IPS-NIHi7 (cell line): ENCODE data around the gene LMO7.
A peak's percentile ranks its signal among the peaks of the same experiment; 100 is the strongest.

Experiments
- DNase-seq: peaks from one replicate; pipeline ENCODE4 v3.0.0; 2012; ENCODE audit warnings: mixed read lengths; ENCODE audit errors: extremely low spot score

LMO7 gene

DNA sequence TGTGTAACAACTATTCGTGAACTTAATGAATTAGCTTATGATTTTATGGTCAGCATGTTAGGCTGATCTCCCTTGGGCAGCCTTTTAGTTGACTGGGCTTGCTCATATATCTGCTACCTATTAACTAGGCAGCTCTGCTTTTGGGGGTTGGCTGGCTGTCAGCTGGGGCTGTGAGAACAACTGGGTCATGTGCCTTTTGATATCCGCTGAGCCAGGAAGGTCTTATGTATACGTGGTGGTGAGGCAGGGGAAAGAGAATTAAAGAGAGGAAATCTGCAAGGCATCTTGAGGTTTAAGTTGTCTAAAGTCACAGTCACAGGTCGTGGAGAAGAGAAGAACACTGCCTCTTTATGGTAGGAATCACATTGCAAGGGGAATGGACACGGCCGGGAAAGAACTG lies 206.9 kb downstream of the LMO7 start:
- DNase-seq = no peak

DNA sequence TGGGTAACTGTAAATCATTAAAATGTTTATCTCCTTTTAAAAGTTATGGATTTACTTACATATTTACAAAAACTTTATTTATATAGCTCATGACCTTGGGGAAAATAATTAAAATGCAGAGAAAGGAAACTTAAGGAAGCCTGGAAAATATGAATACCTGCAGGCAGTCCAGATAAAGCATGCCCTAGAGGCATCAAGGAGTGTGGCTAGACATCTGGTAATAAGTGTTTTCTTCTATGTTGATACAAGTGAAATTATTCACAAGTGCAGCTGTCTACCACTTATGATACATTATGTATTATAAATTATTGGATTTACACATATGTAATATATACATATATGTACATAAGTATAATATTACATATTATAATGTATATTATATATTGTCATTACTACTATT lies 207.9 kb downstream of the LMO7 start:
- no peak for DNase-seq

- DNase-seq = no peak
Observed at GRCh38 chr13:75847588-75847987, 211.5 kb downstream of the LMO7 start.

GRCh38 chr13:75850916-75851315 lies 214.8 kb downstream of the LMO7 start:
- DNase-seq = no peak

DNA sequence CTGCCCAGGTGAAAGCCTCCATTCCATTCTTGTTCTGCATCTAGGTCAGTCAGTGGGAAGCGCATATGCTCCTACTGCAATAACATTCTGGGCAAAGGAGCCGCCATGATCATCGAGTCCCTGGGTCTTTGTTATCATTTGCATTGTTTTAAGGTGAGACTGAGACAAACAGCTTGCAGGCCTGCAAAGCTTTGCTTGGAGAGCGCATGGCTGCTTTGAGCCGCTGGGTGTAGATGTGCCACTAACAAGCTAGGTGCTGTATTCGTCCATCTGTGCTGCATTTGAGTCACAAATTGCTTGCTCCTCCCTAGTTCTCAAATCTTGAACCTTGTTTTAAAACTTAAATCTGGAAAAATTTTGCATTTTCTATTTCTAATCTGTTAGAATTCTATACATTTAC lies 219.1 kb downstream of the LMO7 start:
- no peak for DNase-seq

DNA sequence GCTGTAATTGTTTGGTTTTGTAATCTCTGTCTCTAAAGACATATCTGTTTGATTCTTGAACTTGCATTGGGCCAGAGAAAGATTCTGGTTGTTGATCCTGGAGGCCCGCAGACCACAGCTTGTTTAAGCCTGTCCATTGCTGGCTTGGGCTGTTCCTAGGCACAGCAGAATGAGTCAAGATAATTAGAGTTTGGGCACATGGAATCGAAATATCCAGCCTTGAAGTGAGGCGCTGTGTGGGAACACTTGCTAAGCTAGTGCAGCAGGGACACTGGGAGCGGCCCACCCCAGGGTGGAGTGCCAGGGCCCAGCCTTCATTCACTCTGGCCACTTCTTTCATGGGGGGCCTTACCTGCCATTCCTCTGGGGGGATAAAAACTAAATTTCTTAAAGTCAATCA lies 219.7 kb downstream of the LMO7 start:
- no peak for DNase-seq

GRCh38 chr13:75857291-75857690 lies 221.2 kb downstream of the LMO7 start:
- no peak for DNase-seq

DNA sequence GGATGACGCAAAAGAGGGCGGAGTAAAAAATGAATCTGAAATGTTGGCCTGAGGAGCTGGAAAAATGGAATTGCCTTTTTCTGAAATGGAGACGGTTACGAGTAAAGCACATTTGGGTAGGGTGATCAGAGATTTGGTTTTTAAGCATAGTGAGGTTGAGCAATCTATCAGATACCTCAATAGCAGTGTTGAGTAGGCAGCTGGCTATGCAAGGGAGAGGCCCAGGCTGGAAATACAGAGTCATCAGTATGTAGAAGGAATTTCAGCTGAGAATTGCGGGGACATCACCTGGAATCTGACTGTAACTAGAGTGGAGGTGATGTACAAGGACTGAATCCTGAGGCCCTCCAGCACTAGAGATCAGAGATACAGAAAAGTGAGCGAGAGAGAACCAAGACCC lies 224.8 kb downstream of the LMO7 start:
- DNase-seq = no peak

GRCh38 chr13:75861786-75862185 lies 225.7 kb downstream of the LMO7 start:
- DNase-seq = no peak

GRCh38 chr13:75864718-75865117 lies 228.6 kb downstream of the LMO7 start:
- no peak for DNase-seq

DNA sequence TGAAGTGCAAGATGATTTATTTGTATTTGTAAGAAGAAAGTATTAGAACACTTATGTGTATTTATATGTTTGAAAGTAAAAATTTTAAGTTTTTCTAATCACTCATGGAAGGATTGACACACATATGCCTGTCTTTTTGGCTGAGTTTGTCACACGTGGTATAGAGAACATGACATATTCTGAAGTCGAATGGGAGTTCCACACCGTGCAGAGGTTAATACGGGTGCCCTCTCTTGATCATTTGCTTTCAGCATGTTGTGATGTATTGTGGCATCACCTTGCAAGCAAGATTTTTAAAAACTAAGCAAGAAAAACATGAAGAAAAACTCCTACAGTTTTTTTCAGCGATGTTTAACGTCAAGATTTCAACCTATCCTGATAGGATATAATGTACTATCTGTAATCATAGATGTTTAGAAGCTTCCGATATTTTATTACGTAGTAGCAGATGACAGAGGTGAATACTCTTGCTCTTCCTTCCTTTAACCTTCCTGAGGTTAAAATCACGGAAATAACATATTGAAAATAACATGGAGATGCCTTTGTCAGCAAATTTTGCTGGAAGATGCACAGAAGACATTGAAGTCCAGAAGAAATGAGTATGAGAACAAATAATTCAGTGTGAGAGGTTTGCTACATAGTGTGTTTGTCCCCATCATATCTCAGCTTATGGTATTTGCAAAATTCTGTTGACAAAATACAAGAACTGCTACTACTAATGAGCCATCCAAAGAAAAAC lies 231.4 kb downstream of the LMO7 start:
- no peak for DNase-seq

- no peak for DNase-seq
Observed at GRCh38 chr13:75869981-75870380, 233.9 kb downstream of the LMO7 start.

GRCh38 chr13:75870397-75870903 lies 234.3 kb downstream of the LMO7 start:
- peak; percentile 36 for DNase-seq

- no peak for DNase-seq
Observed at GRCh38 chr13:75871059-75871458, 234.9 kb downstream of the LMO7 start.

GRCh38 chr13:75872980-75873379 lies 236.8 kb downstream of the LMO7 start:
- no peak for DNase-seq

- no peak for DNase-seq
Observed at GRCh38 chr13:75873494-75873893, 237.4 kb downstream of the LMO7 start.

- DNase-seq = no peak
Observed at GRCh38 chr13:75875450-75875849, 239.3 kb downstream of the LMO7 start.

DNA sequence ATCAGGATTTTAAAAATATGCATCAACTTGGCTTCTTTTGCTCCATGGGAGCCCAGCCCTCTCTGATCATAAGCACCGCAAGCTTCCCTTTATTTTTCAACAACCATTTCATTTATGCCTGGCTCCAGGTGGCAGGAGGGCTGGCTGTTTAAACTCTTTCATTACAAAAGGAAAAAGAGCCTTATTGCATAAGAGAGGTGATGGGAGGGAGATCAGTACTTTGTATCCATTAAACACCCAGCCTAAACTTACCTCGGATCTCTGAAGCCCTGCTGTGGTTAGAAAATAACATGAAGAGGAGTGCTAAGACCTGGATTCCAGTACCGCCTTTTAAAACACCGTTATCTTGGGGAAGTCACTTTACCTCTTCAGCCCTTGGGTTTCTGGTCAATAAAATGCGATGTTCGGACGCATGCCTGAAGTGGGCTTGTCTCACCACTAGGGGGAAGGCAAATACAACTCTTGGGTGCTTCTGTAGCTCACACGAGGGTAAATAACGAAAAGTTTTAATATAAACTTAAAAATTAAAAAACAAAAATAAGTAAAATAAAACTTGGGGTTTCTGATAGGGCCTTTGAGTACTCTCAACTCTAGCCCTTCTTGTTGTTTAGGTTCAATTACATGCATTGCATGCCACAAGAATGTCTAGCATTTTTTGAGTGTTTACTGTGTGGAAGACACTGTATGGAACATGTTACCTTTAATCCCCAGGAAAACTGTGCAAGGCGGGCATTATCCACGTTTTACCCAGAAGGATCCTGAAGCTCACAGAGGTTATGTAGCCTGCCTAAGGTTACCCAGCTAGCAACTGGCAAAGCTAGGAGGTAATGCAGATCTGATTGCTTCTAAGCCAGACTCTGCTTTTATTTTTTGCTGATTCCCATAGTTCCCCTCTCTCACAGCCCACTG lies 240.3 kb downstream of the LMO7 start:
- DNase-seq = peak; percentile 74

GRCh38 chr13:75877071-75877470 lies 240.9 kb downstream of the LMO7 start:
- no peak for DNase-seq

DNA sequence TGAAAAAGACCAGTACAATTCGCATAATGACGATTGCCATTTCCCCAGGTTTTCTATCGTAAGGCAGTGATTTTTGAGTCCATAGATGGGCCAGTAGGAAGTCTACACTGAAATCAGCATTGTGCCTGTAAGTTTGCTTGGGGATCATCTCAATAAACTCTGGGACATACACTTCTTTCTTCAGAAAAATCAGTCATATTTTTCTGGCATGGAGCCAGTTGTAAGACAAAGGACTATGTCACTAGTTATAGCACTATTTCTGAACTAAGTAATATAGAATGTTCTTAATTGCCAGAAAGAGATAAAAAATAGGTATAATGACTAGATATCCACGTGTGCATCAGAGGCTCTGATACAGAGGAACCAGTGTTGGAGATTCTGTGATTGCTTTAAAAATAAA lies 243.5 kb downstream of the LMO7 start:
- DNase-seq = no peak

GRCh38 chr13:75881109-75881775 lies 245.1 kb downstream of the LMO7 start:
- DNase-seq = no peak

- DNase-seq = no peak
Observed at GRCh38 chr13:75882261-75882660, 246.1 kb downstream of the LMO7 start.
